Keratinocyte (primary cell): Measurements from ENCODE around the gene PTER. TPM values are rescaled to one million over a fixed set of nuclear protein-coding genes. Genes with fewer than 3 reads are reported as not detected.

Experiments
- DNase-seq: peaks from one replicate; pipeline ENCODE4 v3.0.0-alpha.2; 2011; ENCODE audit warnings: low read depth, missing footprints, low spot score
- FAIRE-seq: peaks from 2 replicates; lab custom pipeline; 2011; peaks lifted over from hg19 to GRCh38; lab: Jason Lieb, UNC
- H2AFZ ChIP-seq: 2 replicates; pipeline ENCODE4 v1.6.0; 2012; ENCODE audit warnings: low read length, control low read depth, inconsistent platforms; ENCODE audit not compliant: control insufficient read depth
- H3K27ac ChIP-seq: 2 replicates; pipeline ENCODE4 v1.5.1; 2011; ENCODE audit warnings: low read length; ENCODE audit not compliant: control insufficient read depth, insufficient read depth
- H3K27me3 ChIP-seq: 3 replicates; pipeline ENCODE4 v1.6.0; 2011; ENCODE audit warnings: low read length; ENCODE audit not compliant: control insufficient read depth, insufficient read depth; ENCODE audit errors: extremely low read depth
- H3K36me3 ChIP-seq, 2 experiments: 2 replicates in 1 of 2; 3 replicates in 1 of 2; pipeline ENCODE4 v1.5.1; 2011; ENCODE audit warnings: low read length in 2 of 2, mild to moderate bottlenecking in 1 of 2; ENCODE audit not compliant: control insufficient read depth in 2 of 2, insufficient read depth in 2 of 2; ENCODE audit errors: extremely low read depth in 1 of 2
- H3K4me1 ChIP-seq: 3 replicates; pipeline ENCODE4 v1.5.1; 2011; ENCODE audit warnings: low read length; ENCODE audit not compliant: control insufficient read depth, insufficient read depth; ENCODE audit errors: extremely low read depth
- H3K4me2 ChIP-seq: 3 replicates; pipeline ENCODE4 v1.6.0; 2011; ENCODE audit warnings: low read depth, low read length; ENCODE audit not compliant: control insufficient read depth, insufficient read depth; ENCODE audit errors: extremely low read depth
- H3K4me3 ChIP-seq, 3 experiments: fragments of 200-600 bp in 1 of 3; sonication (generic) in 1 of 3; 2 replicates in 2 of 3; 3 replicates in 1 of 3; pipeline ENCODE4 v1.5.1; 2011 to 2016; ENCODE audit warnings: low read length in 3 of 3, mild to moderate bottlenecking in 3 of 3, control low read depth in 2 of 3, inconsistent platforms in 1 of 3, low read depth in 1 of 3, mixed read lengths in 1 of 3, mixed run types in 1 of 3, moderate library complexity in 1 of 3; ENCODE audit not compliant: control insufficient read depth in 2 of 3, insufficient read depth in 2 of 3; ENCODE audit errors: extremely low read depth in 1 of 3
- H3K79me2 ChIP-seq: 2 replicates; pipeline ENCODE4 v1.6.0; 2012; ENCODE audit warnings: low read length; ENCODE audit not compliant: control insufficient read depth, insufficient read depth
- H3K9ac ChIP-seq: 3 replicates; pipeline ENCODE4 v1.6.0; 2011; ENCODE audit warnings: low read length; ENCODE audit not compliant: control insufficient read depth, insufficient read depth; ENCODE audit errors: extremely low read depth
- H3K9me1 ChIP-seq: 3 replicates; pipeline ENCODE4 v1.6.0; 2011; ENCODE audit warnings: low read length; ENCODE audit not compliant: control insufficient read depth, insufficient read depth; ENCODE audit errors: extremely low read depth
- H3K9me3 ChIP-seq: 2 replicates; pipeline ENCODE4 v1.5.1; 2012; ENCODE audit warnings: low read depth, low read length; ENCODE audit not compliant: control insufficient read depth
- H4K20me1 ChIP-seq: 3 replicates; pipeline ENCODE4 v1.6.0; 2011; ENCODE audit warnings: low read length; ENCODE audit not compliant: control insufficient read depth, insufficient read depth; ENCODE audit errors: extremely low read depth
- CTCF ChIP-seq, 3 experiments: IDR thresholded peaks in 1 of 3; conservative IDR thresholded peaks in 1 of 3; optimal IDR thresholded peaks in 1 of 3; 2 replicates in 2 of 3; 3 replicates in 1 of 3; pipeline versions ENCODE3 to v1.5.1; 2011; ENCODE audit warnings: low read length in 3 of 3, mild to moderate bottlenecking in 3 of 3, moderate library complexity in 2 of 3, control low read depth in 1 of 3, inconsistent platforms in 1 of 3; ENCODE audit not compliant: insufficient read depth in 2 of 3; ENCODE audit errors: extremely low read depth in 1 of 3
- EZH2 ChIP-seq: IDR thresholded peaks from one replicate; pipeline ENCODE4 v1.6.1; 2012; ENCODE audit warnings: inconsistent platforms, mild to moderate bottlenecking, low read length, moderate library complexity
- dilution Hi-C: fragments of 300-500 bp; cut with MboI; formaldehyde crosslinking; loops from one replicate; pipeline ENCODE4 v1.7.0; 2020; ENCODE audit warnings: low sequenced_read_pairs; ENCODE audit not compliant: extremely low pct_ligation_motif_present
- polyA plus RNA-seq, 5 experiments: library from polyadenylated mRNA; depleted of rRNA in 3 of 5; stranded (reverse) in 3 of 5; stranded (forward) in 1 of 5; unstranded in 1 of 5; fragments of >200 nt; gene quantifications; 1 replicate in 1 of 5; 2 replicates in 3 of 5; 3 replicates in 1 of 5; pipeline versions ENCODE4 v1.2.1 to v1.2.3, GENCODE V29; 2011 to 2012; ENCODE audit warnings: missing spikeins in 2 of 5, low read depth in 1 of 5, low replicate concordance in 1 of 5

PTER gene
- polyA plus RNA-seq, 1 donor (not counting 4 experiments of a cell fraction or from before 2014, with no cell fraction given): 10.1 TPM

DNA sequence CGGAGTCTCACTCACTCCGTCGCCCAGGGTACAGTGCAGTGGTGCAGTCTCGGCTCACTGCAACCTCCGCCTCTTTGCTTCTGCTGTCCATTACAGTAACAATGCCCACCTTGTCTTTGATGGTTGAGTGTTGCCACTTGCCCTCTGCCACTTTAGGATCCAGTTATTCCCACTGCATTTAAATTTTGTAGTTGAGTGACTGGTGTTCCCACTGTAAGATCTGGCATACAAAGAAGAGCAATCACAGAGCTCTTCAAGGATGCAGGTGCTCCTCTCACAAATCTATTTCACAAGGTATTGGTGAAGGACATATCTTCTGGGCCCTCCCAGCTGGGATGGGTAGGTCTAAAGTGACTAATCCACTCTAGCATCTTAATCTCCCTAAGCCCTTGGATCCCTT is 12.6 kb downstream of the PTER start:
- dilution Hi-C loops: no loop called here
- H3K79me2 ChIP-seq: peaks cover 4% of the 10 kb centered on the region
- H3K4me3 ChIP-seq: no peak overlapping the region
- peaks cover 0 to 5% of the 10 kb centered on the region in 2 experiments for H3K36me3 ChIP-seq
- H3K4me2 ChIP-seq: no peak overlapping the region
- no peaks in the 10 kb centered on the region for H4K20me1 ChIP-seq
- no peak overlapping the region for H3K9ac ChIP-seq
- no peaks in the 10 kb centered on the region for H3K27me3 ChIP-seq
- H2AFZ ChIP-seq: no peak overlapping the region
- DNase-seq: no peak
- H3K27ac ChIP-seq: no peak overlapping the region
- TF ChIP-seq CTCF (optimal IDR thresholded peaks at IDR 0.05 in 1 of 3, IDR thresholded peaks at IDR 0.05 in 1 of 3, conservative IDR thresholded peaks at IDR 0.05 in 1 of 3; ENCODE audit: extremely low read depth in 1 of 3, insufficient read depth in 2 of 3, low read length in 3 of 3) (no peak), EZH2 (no peak)
- H3K9me1 ChIP-seq: no peaks in the 10 kb centered on the region
- no peaks in the 10 kb centered on the region for H3K9me3 ChIP-seq
- FAIRE-seq: no peak
- no peaks in the 10 kb centered on the region for H3K4me1 ChIP-seq

DNA sequence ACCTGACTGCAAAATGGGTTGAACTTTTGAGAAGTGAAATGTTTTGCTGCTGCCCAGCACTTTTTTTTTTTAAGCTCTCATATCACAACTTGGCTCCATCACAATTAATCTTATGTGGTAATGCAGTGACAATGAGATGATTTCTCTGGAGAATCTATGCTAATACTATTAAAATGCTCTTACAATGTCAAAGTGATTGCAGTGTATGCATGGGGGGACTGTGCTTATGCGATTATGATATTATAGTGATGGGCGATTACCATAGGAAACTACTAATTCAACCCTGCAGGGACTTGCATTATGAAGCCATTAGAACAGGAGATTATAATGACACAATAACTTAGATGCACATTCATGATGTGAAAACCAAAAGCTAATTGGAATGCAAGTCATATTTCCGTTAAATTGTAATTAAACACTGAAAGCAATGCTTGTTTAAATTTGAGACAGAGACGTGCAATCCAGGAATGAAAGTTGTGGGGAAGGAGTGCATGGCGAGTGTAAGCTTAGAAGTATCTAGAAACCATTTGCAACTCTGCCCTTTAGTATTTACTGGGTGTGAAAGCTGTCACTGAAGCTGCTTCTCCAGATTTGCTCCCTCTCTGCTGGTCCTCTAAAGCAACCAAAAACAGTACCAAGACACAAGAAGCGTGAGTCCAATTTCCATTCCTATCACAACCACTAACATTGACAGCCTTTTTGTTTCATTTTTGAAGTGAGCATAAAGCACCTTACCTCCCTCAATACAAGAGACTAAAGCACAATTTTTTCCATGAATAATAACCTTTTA is 21.6 kb downstream of the PTER start:
- Histone ChIP-seq H3K79me2 (no peaks in the 10 kb centered on the region), H3K4me3 (no peak overlapping the region), H4K20me1 (no peaks in the 10 kb centered on the region), H3K36me3 (no peaks in the 10 kb centered on the region), H3K27ac (no peak overlapping the region), H3K4me2 (no peak overlapping the region), H3K9me1 (no peaks in the 10 kb centered on the region), H2AFZ (no peak overlapping the region), H3K9ac (no peak overlapping the region), H3K4me1 (no peaks in the 10 kb centered on the region), H3K9me3 (no peaks in the 10 kb centered on the region), H3K27me3 (no peaks in the 10 kb centered on the region)
- TF ChIP-seq CTCF (optimal IDR thresholded peaks at IDR 0.05 in 1 of 3, IDR thresholded peaks at IDR 0.05 in 1 of 3, conservative IDR thresholded peaks at IDR 0.05 in 1 of 3; ENCODE audit: extremely low read depth in 1 of 3, insufficient read depth in 2 of 3, low read length in 3 of 3): no peak
- no peak for TF ChIP-seq EZH2
- dilution Hi-C loops: no loop called here
- no peak for DNase-seq
- FAIRE-seq: no peak
